Gastroesophageal sphincter (tissue), 4 donors: ENCODE results near the gene KDM2B. TPM values are rescaled to one million over a fixed set of nuclear protein-coding genes. Genes with fewer than 3 reads are reported as not detected.
"Not testable (repeated sequence)": the region's sequence is repeated elsewhere in the genome, so short reads cannot be mapped to it uniquely, and the experiment has no call there.

ENCODE experiments used
- ATAC-seq: fragments of 150-250 bp; one replicate; pipeline ENCODE4 v1.9.1; 2016; ENCODE audit warnings: mild to moderate bottlenecking, moderate library complexity
- H3K27ac ChIP-seq, 4 donors: fragments of 200-600 bp; sonication (generic) in 3 of 4; 1 replicate in 3 of 4; 2 replicates in 1 of 4; pipeline ENCODE4 v1.5.1; 2016 to 2019
- H3K27me3 ChIP-seq: fragments of 200-600 bp; sonication (generic); one replicate; pipeline ENCODE4 v1.5.1; 2019
- H3K36me3 ChIP-seq, 2 donors: fragments of 200-600 bp; sonication (generic); one replicate each; pipeline ENCODE4 v1.5.1; 2019; ENCODE audit warnings: control low read depth in 1 of 2
- H3K4me1 ChIP-seq, 3 donors: fragments of 200-600 bp; sonication (generic); 1 replicate in 2 of 3; 2 replicates in 1 of 3; pipeline ENCODE4 v1.5.1; 2016 to 2019; ENCODE audit warnings: control low read depth in 2 of 3
- H3K4me3 ChIP-seq, 2 donors: fragments of 200-600 bp; sonication (generic); one replicate each; pipeline ENCODE4 v1.5.1; 2019; ENCODE audit warnings: mild to moderate bottlenecking in 1 of 2, moderate library complexity in 1 of 2
- H3K9me3 ChIP-seq, 3 donors: fragments of 200-600 bp; sonication (generic); one replicate each; pipeline ENCODE4 v1.5.1; 2017 to 2019; ENCODE audit warnings: control low read depth in 2 of 3
- EP300 ChIP-seq: sonication (generic); formaldehyde crosslinking; IDR thresholded peaks from one replicate; pipeline ENCODE4 v1.6.1; 2017; ENCODE audit warnings: antibody characterized with exemption, mild to moderate bottlenecking
- POLR2A ChIP-seq, 2 donors: fragments of 450-650 bp; IDR thresholded peaks; one replicate each; pipeline ENCODE4 v1.6.1; 2017; ENCODE audit warnings: antibody characterized with exemption in 2 of 2, mild to moderate bottlenecking in 2 of 2, moderate library complexity in 1 of 2
- POLR2AphosphoS5 ChIP-seq: sonication (generic); formaldehyde crosslinking; IDR thresholded peaks from one replicate; pipeline ENCODE4 v1.6.1; 2017; ENCODE audit warnings: antibody characterized with exemption
- WGBS, 2 donors: methylation state at CpG; one replicate each; pipeline ENCODE4 v1.1.5; 2018; ENCODE audit warnings: low coverage in 1 of 2; 5-methylcytosine and 5-hydroxymethylcytosine counted together
- total RNA-seq, 4 donors: library from RNA; depleted of rRNA; stranded (reverse); fragments of >200 nt; gene quantifications; one replicate each; pipeline ENCODE4 v1.1.0, GENCODE V29; 2016
- TF ChIP-seq, protein P1 (sequence below), 4 experiments: fragments of 200-600 bp in 2 of 4; fragments of 450-650 bp in 2 of 4; sonication (generic) in 1 of 4; IDR thresholded peaks; one replicate each; pipeline ENCODE4 v1.5.1; 2017 to 2019; ENCODE audit warnings: antibody characterized with exemption in 4 of 4, mild to moderate bottlenecking in 2 of 4, moderate library complexity in 2 of 4

The KDM2B gene
- total RNA-seq, 4 donors from 2014 or later = 10.0 to 26.5 (median 15.0) TPM

- WGBS, 2 donors = 1 to 11% methylated on average over 7 of the region's 10 CpGs
- ATAC-seq = peak; percentile 37
- Histone ChIP-seq H3K9me3 (no peaks in the 10 kb centered on the region), H3K27ac (peak overlapping the region; percentile 66 to 87 (median 80)), H3K36me3 (no peaks in the 10 kb centered on the region), H3K27me3 (no peaks in the 10 kb centered on the region), H3K4me1 (peaks cover 0 to 13% (median 0%) of the 10 kb centered on the region in 3 donors), H3K4me3 (peak overlapping the region; percentile 42 to 50)
- peak; percentile 27 for TF ChIP-seq POLR2AphosphoS5
- TF ChIP-seq, protein P1, sequence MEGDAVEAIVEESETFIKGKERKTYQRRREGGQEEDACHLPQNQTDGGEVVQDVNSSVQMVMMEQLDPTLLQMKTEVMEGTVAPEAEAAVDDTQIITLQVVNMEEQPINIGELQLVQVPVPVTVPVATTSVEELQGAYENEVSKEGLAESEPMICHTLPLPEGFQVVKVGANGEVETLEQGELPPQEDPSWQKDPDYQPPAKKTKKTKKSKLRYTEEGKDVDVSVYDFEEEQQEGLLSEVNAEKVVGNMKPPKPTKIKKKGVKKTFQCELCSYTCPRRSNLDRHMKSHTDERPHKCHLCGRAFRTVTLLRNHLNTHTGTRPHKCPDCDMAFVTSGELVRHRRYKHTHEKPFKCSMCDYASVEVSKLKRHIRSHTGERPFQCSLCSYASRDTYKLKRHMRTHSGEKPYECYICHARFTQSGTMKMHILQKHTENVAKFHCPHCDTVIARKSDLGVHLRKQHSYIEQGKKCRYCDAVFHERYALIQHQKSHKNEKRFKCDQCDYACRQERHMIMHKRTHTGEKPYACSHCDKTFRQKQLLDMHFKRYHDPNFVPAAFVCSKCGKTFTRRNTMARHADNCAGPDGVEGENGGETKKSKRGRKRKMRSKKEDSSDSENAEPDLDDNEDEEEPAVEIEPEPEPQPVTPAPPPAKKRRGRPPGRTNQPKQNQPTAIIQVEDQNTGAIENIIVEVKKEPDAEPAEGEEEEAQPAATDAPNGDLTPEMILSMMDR (IDR thresholded peaks at IDR 0.05) = no peak
- TF ChIP-seq POLR2A (IDR thresholded peaks at IDR 0.05) = no peak
- no peak for TF ChIP-seq EP300
Measured at GRCh38 chr12:121590476-121591143, 9.8 kb upstream of the KDM2B start.

DNA sequence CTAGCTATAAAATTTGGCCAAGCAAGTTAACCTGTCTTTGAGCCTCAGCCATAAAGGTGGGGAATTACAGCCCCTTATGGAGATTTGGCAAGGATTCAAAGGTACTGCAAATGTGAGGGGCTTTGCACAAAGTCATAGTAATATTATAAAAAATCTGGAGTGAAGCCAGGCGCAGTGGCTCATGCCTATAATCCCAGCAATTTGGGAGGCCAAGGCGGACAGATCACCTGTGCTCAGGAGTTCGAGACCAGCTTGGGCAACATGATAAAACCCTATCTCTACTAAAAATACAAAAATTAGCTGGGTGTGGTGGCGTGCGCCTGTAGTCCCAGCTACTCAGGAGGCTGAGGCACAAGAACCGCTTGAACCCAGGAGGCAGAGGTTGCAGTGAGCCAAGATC, 4.1 kb upstream of the KDM2B start:
- not testable (repeated sequence) for H3K27ac ChIP-seq, ATAC-seq, H3K27me3 ChIP-seq, H3K36me3 ChIP-seq, H3K9me3 ChIP-seq, H3K4me3 ChIP-seq
- WGBS, 2 donors = 94 to 100% methylated on average over 3 to 5 of the region's 6 CpGs
- peaks cover 0 to 30% (median 4%) of the 10 kb centered on the region in 3 donors for H3K4me1 ChIP-seq

DNA sequence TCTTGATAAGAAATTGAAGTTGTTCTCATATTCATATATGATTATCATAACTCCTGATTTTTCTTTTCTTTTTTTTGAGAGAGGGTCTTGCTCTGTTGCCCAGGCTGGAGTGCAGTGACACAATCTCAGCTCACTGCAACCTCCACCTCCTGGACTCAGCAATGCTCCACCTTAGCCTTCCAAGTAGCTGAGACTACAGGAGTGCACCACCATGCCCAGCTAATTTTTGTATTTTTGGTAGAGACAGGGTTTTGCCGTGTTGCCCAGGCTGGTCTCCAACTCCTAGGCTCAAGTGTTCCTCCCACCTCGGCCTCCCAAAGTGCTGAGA, 2.5 kb upstream of the KDM2B start:
- not testable (repeated sequence) for H3K27ac ChIP-seq

DNA sequence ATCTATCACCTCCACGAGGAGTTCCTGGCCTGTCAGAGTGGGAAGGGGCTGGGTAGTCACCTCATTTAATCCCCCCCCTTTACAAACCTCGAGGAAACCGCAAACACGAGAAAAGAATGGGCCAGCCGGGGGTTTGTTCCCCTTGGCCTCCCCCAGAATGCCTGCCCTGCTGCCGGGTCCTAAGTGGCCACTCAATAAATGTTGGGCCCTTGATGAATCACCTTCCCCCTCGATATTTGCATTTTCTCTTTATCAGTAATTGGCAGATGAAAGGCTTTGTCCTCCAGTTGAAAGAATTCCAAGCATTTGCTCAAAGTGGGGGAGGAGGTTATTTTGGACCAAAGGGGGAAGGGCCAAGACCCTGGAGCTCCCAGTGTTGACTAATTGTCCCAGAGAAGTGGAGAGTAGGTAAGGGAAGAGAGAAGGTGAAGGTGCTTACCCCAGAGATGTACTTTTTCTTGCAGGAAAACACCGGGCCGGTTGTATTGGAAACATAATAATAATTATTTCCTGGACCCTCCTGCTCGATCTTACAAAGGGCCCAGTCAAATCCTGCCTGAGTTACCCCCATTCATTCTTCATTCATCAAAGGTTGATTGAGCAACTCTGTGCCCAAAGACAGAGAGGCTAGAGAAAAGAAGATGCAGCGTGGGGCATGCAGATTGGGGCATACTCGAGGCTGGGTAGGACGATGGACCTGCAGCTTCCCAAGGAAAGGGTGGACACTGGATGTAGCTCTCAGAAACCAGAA, 1.9 kb upstream of the KDM2B start:
- Histone ChIP-seq H3K9me3 (no peaks in the 10 kb centered on the region), H3K36me3 (no peaks in the 10 kb centered on the region), H3K4me3 (peak overlapping the region in 1 of 2 donors; percentile 82), H3K4me1 (peaks cover 0 to 49% (median 10%) of the 10 kb centered on the region in 3 donors), H3K27me3 (no peaks in the 10 kb centered on the region), H3K27ac (peak overlapping the region in 3 of 4 donors; percentile 60 to 95 (median 89))
- ATAC-seq = no peak
- 43 to 64% methylated on average over 11 of the region's 13 CpGs for WGBS, 2 donors
- TF ChIP-seq POLR2AphosphoS5 = no peak
- TF ChIP-seq EP300 = no peak
- TF ChIP-seq, protein P1 (IDR thresholded peaks at IDR 0.05) = no peak
- TF ChIP-seq POLR2A (IDR thresholded peaks at IDR 0.05) = no peak

More for the DNA sequence above, 2.5 kb upstream of the KDM2B start:
- H3K4me1 ChIP-seq = peaks cover 0 to 43% (median 5%) of the 10 kb centered on the region in 3 donors
- H3K27me3 ChIP-seq, H3K36me3 ChIP-seq, ATAC-seq, H3K4me3 ChIP-seq, H3K9me3 ChIP-seq: not testable (repeated sequence)
- 85 to 100% methylated on average over 1 to 2 of the region's 2 CpGs for WGBS, 2 donors

DNA sequence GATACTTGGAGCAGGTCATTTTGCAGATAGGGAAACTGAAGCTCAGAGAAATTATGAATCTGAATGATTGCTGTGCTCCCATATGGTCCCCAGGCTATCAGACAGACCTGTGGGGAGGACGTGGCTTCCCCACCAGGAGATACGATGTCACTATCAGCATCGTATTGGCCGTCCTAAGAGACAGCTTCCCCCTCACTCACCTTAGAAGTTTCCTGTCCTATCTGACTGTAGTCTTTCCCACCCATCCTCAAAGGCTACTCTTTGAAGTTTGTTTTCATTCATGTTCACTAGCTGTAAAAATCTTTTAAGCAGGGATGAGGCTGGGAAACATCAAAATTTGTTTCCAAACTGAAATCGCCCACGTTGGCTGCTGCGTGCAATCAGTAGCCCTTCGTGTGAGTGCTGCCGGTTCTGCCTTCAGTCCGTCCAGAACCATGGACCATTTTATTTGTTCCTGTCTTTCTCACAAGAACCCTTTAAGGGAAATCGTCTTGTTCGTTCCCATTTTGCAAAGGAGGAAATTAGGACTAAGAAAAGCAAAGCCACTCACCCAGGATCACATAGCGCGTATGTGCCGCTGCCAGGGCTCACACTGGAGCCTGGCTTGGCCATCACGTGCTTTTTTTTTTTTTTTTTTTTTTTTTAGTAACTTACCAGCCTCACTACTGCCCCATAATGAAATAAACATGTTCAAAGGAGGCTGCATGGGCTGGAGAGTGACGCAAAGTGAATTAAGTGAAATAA, 1.0 kb upstream of the KDM2B start:
- WGBS, 2 donors = 17 to 20% methylated on average over 17 of the region's 17 CpGs
- H3K36me3 ChIP-seq = no peaks in the 10 kb centered on the region
- H3K4me3 ChIP-seq = peak overlapping the region in 1 of 2 donors; percentile 82
- TF ChIP-seq POLR2A (IDR thresholded peaks at IDR 0.05) (no peak), POLR2AphosphoS5 (peak; percentile 57)
- peak overlapping the region; percentile 34 to 95 (median 89) for H3K27ac ChIP-seq
- ATAC-seq = peak; percentile 33
- no peaks in the 10 kb centered on the region for H3K9me3 ChIP-seq
- peaks cover 0 to 58% (median 13%) of the 10 kb centered on the region in 3 donors for H3K4me1 ChIP-seq
- H3K27me3 ChIP-seq = no peaks in the 10 kb centered on the region

- peaks cover 0 to 65% (median 13%) of the 10 kb centered on the region in 3 donors for H3K4me1 ChIP-seq
- TF ChIP-seq EP300 (no peak), POLR2A (IDR thresholded peaks at IDR 0.05) (no peak), POLR2AphosphoS5 (no peak)
- TF ChIP-seq, protein P1 (IDR thresholded peaks at IDR 0.05) = no peak
- ATAC-seq = peak; percentile 44
- H3K4me3 ChIP-seq = peak overlapping the region; percentile 45 to 82
- WGBS, 2 donors = 0% methylated on average over 13 of the region's 54 CpGs
- no peaks in the 10 kb centered on the region for H3K27me3 ChIP-seq
- peaks cover 0 to 3% of the 10 kb centered on the region in 2 donors for H3K36me3 ChIP-seq
- peak overlapping the region; percentile 19 to 95 (median 89) for H3K27ac ChIP-seq
- no peaks in the 10 kb centered on the region for H3K9me3 ChIP-seq
Measured at GRCh38 chr12:121579981-121580868, 598 bp downstream of the KDM2B start.
